HUES48 (cell line): ENCODE data around the gene B3GALT4.
A peak's percentile ranks its signal among the peaks of the same experiment; 100 is the strongest.

Source experiments
- H3K27ac ChIP-seq: one replicate; pipeline ENCODE4 v1.7.0; 2013; ENCODE audit warnings: low read depth, low read length, inconsistent platforms
- H3K27me3 ChIP-seq: 2 replicates; pipeline ENCODE4 v1.6.1; 2013; ENCODE audit warnings: mild to moderate bottlenecking, low read length; ENCODE audit not compliant: control insufficient read depth, insufficient read depth
- H3K36me3 ChIP-seq: 2 replicates; pipeline ENCODE4 v1.6.1; 2013; ENCODE audit warnings: low read length; ENCODE audit not compliant: control insufficient read depth, insufficient read depth
- H3K4me1 ChIP-seq: 2 replicates; pipeline ENCODE4 v1.6.1; 2013; ENCODE audit warnings: mild to moderate bottlenecking, low read length; ENCODE audit not compliant: control insufficient read depth, insufficient read depth
- H3K4me3 ChIP-seq: 2 replicates; pipeline ENCODE4 v1.5.1; 2013; ENCODE audit warnings: mild to moderate bottlenecking, low read depth, low read length
- H3K9ac ChIP-seq: 2 replicates; pipeline ENCODE4 v1.6.1; 2013; ENCODE audit warnings: mild to moderate bottlenecking, low read depth, low read length, moderate library complexity
- H3K9me3 ChIP-seq: 2 replicates; pipeline ENCODE4 v1.6.1; 2013; ENCODE audit warnings: low read length; ENCODE audit not compliant: control insufficient read depth, insufficient read depth

Gene B3GALT4

DNA sequence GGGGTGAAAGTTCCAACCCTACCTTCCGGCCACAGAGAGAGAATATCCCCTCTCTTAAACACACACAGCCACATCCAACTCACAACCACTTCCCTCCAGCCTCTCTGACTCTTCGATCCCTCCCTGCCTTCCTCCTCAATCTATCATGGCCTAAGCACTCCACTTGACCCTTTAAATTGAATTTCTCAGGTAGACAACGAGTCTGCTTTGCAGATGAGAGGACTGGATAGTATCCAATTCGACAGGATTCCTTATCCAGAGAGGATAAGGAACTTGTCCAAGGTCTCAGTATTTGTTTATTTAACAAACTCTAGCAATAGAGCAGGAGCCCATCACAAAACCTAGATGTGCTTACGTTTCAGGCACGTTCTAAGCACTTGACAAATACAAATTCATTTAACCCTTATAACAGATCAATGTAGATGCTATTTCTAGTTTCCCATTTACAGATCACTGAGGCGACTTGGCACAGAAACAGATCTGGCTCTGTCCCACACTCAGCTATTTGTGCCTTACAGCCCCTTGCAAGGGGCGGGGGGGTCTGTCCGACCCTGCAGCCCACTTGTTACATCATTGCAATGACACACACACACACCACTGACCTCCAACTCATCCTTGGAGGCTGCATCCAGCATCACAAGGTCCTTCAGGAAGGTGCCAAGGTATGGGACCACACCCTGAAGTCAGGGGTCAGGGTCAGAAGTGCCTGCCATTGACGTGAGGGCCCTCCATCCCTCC, 17.3 kb downstream of the B3GALT4 start:
- no peak overlapping the region for H3K4me3 ChIP-seq
- no peak overlapping the region for H3K9ac ChIP-seq
- peaks cover 56% of the 10 kb centered on the region for H3K36me3 ChIP-seq
- no peaks in the 10 kb centered on the region for H3K27me3 ChIP-seq
- H3K9me3 ChIP-seq, result no peaks in the 10 kb centered on the region
- no peak overlapping the region for H3K27ac ChIP-seq
- H3K4me1 ChIP-seq, result no peaks in the 10 kb centered on the region; the same call in 1 of the 2 replicates

- Histone ChIP-seq H3K9ac (no peak overlapping the region), H3K27me3 (no peaks in the 10 kb centered on the region), H3K36me3 (peaks cover 51% of the 10 kb centered on the region), H3K4me3 (no peak overlapping the region), H3K9me3 (no peaks in the 10 kb centered on the region), H3K27ac (no peak overlapping the region), H3K4me1 (no peaks in the 10 kb centered on the region; the same call in 1 of the 2 replicates)
Observed at GRCh38 chr6:33295621-33296369, 18.9 kb downstream of the B3GALT4 start.

DNA sequence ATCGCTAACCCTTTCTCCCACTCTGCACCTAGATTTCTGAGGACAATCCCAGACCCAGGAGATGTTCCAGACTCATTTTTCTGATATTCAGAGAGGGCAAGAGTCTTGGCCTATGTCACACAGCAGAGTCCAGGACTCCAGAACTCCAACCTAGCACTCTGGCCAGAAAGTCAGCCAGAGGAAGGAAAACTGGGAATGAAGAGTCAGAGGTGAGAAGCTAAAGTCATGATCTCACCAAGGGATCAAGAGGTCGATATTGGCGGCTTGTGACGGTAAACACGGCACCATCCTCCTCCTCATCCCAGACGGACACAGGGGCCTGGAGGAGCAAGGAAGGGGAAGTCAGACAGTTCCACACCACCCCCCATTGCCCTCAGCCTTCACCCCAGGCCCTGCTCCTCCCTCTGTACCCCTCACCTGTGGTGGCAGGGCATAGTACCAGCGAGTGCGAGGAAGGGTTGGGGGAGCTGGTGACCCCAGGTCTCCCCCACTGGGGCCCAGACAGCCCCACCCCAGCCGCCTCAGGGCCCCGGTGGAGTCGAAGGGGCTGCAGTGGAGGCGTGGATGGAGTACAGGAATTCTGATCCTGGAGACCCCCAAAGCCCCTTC, 20.0 kb downstream of the B3GALT4 start:
- H3K9me3 ChIP-seq, result no peaks in the 10 kb centered on the region
- H3K4me1 ChIP-seq, result no peaks in the 10 kb centered on the region; the same call in 1 of the 2 replicates
- no peaks in the 10 kb centered on the region for H3K27me3 ChIP-seq
- peaks cover 40% of the 10 kb centered on the region for H3K36me3 ChIP-seq
- H3K9ac ChIP-seq, result 0 out of 2 replicates have a peak overlapping the region, but pooled peaks have one; percentile 22
- peak overlapping the region; percentile 85 for H3K27ac ChIP-seq
- peak overlapping the region; percentile 96 for H3K4me3 ChIP-seq

DNA sequence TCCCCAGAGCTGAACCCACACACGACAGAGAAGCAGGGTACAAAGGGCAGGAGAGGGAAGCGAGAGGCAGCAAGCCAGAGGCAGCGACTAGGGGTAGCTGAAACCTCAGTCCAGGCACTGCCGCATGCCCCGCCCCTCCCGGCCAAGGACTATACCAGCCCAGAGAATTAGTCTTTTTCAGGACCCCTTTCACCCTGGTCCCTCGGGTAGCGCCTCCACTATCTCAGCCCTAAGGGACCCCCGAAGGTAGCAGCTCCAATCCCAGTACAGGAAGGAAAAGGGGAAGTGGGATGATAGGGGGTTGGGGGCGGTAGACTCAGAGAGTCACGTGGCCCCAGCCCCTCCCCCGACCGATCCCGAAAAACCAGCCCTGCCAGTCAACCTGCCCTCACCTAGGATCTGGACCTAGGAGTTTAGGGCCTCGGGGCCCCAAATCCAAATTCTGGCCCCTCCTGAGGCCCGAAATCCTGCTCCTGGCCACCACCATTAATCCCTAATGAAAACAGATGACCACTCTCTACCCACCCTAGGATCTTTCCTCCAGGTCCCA, 20.6 kb downstream of the B3GALT4 start:
- H3K36me3 ChIP-seq, result peaks cover 34% of the 10 kb centered on the region
- no peaks in the 10 kb centered on the region for H3K9me3 ChIP-seq
- H3K9ac ChIP-seq, result 0 out of 2 replicates have a peak overlapping the region, but pooled peaks have one; percentile 22
- no peaks in the 10 kb centered on the region for H3K27me3 ChIP-seq
- no peaks in the 10 kb centered on the region; the same call in 1 of the 2 replicates for H3K4me1 ChIP-seq
- peak overlapping the region; percentile 96 for H3K4me3 ChIP-seq
- H3K27ac ChIP-seq, result peak overlapping the region; percentile 85

GRCh38 chr6:33297956-33298772, 21.2 kb downstream of the B3GALT4 start:
- Histone ChIP-seq H3K27ac (peak overlapping the region; percentile 85), H3K9me3 (no peaks in the 10 kb centered on the region), H3K4me1 (no peaks in the 10 kb centered on the region; the same call in 1 of the 2 replicates), H3K27me3 (no peaks in the 10 kb centered on the region), H3K9ac (no peak overlapping the region), H3K4me3 (peak overlapping the region; percentile 96), H3K36me3 (peaks cover 27% of the 10 kb centered on the region)

DNA sequence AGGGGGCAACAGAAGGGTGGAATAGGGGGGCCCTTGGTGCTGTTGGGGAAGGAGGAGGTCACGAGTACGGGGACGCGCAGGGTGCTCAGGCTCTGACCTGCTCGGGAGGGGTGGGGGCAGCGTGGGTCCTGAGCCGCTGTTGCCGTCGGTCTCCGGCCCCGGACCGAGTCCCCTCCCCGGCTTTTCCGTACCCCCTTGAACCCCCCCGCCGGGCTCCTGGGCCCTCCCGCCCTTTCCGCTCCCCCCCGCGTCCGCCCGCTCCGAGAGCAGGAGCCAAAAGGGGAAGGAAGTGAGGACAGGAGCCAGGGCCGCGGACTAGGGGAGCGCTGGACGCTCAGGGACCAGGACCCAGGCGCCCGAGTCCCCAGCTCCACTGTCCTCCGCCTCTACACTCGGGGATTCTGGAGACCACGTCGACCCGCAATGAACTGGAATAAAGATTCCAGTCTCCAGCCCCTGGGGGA, 21.9 kb downstream of the B3GALT4 start, which contains the start of gene RGL2:
Gene RGL2 (minus strand): TSS at position 170 of the 464 bp plus-strand sequence. CDS start 332 bp downstream, outside the sequence.
- H3K4me1 ChIP-seq, result no peaks in the 10 kb centered on the region; the same call in 1 of the 2 replicates
- H3K36me3 ChIP-seq, result peaks cover 21% of the 10 kb centered on the region
- H3K9me3 ChIP-seq, result no peaks in the 10 kb centered on the region
- H3K9ac ChIP-seq, result peak within 1 kb of the TSS; percentile 89
- H3K4me3 ChIP-seq, result peak within 1 kb of the TSS; percentile 96
- H3K27me3 ChIP-seq, result no peaks in the 10 kb centered on the region
- H3K27ac ChIP-seq, result peak within 1 kb of the TSS; percentile 100

- Histone ChIP-seq H3K36me3 (peaks cover 19% of the 10 kb centered on the region), H3K4me1 (no peaks in the 10 kb centered on the region; the same call in 1 of the 2 replicates), H3K9me3 (no peaks in the 10 kb centered on the region), H3K9ac (peak overlapping the region; percentile 89), H3K27ac (peak overlapping the region; percentile 100), H3K4me3 (peak overlapping the region; percentile 96), H3K27me3 (no peaks in the 10 kb centered on the region)
Observed at GRCh38 chr6:33299237-33299944, 22.5 kb downstream of the B3GALT4 start.

GRCh38 chr6:33301877-33302276, 25.0 kb downstream of the B3GALT4 start:
- no peaks in the 10 kb centered on the region; the same call in 1 of the 2 replicates for H3K4me1 ChIP-seq
- H3K4me3 ChIP-seq, result no peak overlapping the region
- no peak overlapping the region for H3K9ac ChIP-seq
- no peaks in the 10 kb centered on the region for H3K9me3 ChIP-seq
- H3K27ac ChIP-seq, result no peak overlapping the region
- H3K36me3 ChIP-seq, result peaks cover 3% of the 10 kb centered on the region; the same call in 1 of the 2 replicates
- no peaks in the 10 kb centered on the region for H3K27me3 ChIP-seq

DNA sequence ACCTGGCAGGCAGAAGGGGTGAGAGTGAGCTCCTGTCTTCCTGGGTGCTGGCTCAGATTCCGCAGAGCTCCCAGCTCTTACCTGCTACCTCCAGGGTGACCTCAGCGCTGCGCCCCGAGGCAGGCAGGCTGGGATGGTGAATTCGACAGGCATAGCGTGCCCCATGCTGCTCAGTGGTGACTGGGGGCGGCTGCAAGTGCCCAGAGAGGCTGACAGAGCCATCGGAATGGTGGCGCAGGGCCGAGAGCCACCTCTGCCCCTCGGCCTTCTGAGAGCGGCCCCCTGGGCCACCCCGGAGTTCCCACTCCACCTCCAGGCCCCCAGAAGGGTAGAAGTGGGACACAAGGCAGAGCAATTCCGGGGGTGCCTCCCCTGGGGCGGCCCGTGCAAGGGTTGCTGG, 27.3 kb downstream of the B3GALT4 start:
- Histone ChIP-seq H3K9me3 (no peaks in the 10 kb centered on the region), H3K27ac (no peak overlapping the region), H3K4me1 (no peaks in the 10 kb centered on the region), H3K9ac (no peak overlapping the region), H3K27me3 (no peaks in the 10 kb centered on the region), H3K36me3 (peaks cover 3% of the 10 kb centered on the region; the same call in 1 of the 2 replicates), H3K4me3 (no peak overlapping the region)
